OCI-M2 (cell line): ENCODE results near the gene LPP.

ENCODE experiments used
- DNase-seq: peaks from one replicate; lab custom pipeline; 2025; ENCODE audit not compliant: unreplicated experiment; lab: John Stamatoyannopoulos, UW

The LPP gene

GRCh38 chr3:188323067-188323842 lies 169.3 kb downstream of the LPP start:
- DNase-seq = no peak

DNA sequence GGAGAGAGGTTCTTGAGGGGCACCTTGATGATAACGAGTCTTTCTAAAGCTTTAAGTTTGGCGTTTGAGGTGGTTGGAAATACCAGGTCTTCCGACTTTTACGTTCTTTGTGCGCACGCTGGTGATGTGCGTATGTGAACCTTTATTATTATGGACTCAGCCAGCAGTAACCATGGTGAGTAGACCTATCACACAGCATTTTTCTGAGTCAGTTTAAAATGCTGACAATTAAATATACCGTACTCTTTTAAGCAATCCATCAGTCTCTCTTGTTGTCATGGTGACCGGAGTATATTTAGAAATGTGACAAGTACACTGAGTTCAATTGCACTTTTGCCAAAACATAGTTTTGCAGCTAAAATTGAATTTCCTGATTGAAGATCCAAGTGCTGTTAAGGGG lies 172.2 kb downstream of the LPP start:
- DNase-seq = no peak

DNA sequence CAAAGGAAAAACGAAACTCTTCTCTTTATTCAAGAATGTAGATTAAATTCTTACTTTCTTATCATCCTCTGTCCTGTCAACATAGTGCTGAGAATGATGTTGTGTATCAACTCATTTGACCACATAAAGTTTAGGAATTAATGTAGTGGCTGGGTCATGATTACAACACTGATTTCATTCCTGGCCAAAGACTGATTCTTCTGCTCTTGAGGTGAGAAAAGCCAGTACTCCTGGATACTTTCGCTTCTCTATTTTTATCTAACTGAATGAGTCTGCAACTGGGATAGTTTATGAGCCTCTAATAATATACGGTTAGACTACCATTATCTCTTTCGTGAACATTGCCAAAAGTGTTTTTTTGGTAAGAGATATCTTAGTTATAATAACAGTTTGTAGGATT lies 173.0 kb downstream of the LPP start:
- DNase-seq = no peak

DNA sequence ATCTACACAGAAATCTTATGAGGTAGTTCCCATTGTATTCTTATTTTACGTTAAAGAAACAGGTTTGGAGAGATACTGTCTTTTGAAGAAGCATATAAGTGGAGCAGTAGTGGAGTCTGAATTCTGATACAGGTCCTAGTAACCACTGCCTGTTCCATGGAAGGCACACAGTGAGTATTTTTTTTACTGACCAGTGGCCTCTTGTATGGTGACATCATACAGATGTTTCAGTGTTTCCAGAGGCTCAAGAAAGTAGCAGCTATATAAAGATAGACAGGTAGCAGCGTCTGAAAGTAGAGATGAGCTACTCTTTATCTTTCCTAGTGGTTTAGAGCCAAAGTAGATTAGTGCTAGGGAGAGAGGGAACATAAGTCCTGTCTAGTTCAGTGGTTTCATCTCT lies 173.5 kb downstream of the LPP start:
- no peak for DNase-seq

- DNase-seq = no peak
Measured at GRCh38 chr3:188330138-188330537, 176.2 kb downstream of the LPP start.

DNA sequence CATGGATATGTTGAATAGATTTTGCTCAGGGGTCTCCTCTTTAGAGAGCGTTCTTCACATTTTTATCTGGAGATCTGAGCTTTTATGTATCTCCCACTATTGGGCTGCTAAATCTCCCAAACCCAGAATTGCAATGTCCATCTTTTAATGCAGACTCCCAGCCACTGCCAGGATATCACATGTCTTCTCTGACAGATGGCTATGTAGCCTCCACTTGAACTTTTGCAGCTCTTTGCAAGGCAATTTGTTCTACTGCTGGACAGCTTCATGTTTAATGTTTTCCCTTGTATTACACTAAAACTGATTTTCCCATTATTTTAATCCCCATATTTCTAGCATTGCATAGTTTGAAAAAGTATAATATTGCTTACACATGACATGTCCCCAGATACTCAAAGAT lies 177.2 kb downstream of the LPP start:
- DNase-seq = no peak

- no peak for DNase-seq
Measured at GRCh38 chr3:188332085-188332484, 178.1 kb downstream of the LPP start.

DNA sequence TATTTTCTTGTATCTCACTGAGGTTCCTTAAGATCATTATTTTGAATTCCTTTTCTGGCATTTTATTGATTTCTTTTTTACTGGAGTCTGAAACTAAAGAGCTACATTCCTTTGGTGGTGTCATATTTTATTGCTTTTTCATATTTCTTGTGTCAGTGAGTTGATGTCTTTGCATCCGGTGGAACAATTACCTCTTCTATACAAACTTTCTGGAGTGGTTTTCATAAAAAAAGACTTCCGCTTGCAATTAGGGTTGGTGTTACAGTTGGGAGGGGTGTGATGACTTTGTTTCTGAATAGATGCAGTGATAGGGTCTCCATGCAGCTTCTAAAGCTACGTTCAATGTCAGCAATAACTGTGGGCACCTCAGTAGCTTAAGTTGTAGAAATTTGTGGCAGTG lies 181.7 kb downstream of the LPP start:
- DNase-seq = no peak

DNA sequence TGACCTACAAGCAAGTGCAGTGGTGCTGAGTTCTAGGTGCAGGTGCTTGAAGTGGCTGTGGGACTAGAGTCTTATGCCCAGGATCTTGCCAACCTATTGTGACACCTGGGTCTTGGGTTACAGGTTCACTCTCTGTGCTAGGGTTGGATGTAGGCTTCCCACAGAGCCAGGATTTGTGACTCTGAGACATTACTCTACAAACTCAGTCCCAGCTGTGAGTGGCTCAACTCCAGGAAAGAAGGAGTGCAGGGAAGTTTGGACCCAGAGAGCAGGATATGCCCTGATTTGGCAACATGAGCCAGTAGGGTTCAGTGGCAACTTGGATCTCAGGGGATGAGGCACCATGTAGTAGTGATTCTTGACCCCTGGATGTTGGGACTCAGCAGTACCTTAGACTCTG lies 182.2 kb downstream of the LPP start:
- no peak for DNase-seq

DNA sequence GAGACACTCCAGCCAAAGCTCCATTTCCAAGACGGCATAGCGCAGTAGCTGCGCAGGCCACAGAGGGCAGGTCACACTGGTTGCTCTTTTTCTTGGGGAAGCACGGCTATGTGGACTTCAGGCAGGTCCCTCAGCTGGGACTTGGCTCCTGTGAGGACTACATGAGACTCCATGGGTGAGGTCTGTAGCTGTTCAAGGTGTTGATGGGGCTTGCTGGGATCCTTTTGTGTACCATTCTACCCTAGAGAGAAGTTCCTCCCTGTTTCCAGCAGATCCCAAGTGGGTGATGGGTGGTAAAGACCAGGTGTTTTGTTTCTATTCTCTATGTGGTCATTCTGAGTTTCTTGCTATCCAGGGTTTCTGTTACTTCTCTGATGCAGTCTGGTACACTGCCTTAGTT lies 183.3 kb downstream of the LPP start:
- no peak for DNase-seq

- no peak for DNase-seq
Measured at GRCh38 chr3:188338086-188338485, 184.1 kb downstream of the LPP start.

DNA sequence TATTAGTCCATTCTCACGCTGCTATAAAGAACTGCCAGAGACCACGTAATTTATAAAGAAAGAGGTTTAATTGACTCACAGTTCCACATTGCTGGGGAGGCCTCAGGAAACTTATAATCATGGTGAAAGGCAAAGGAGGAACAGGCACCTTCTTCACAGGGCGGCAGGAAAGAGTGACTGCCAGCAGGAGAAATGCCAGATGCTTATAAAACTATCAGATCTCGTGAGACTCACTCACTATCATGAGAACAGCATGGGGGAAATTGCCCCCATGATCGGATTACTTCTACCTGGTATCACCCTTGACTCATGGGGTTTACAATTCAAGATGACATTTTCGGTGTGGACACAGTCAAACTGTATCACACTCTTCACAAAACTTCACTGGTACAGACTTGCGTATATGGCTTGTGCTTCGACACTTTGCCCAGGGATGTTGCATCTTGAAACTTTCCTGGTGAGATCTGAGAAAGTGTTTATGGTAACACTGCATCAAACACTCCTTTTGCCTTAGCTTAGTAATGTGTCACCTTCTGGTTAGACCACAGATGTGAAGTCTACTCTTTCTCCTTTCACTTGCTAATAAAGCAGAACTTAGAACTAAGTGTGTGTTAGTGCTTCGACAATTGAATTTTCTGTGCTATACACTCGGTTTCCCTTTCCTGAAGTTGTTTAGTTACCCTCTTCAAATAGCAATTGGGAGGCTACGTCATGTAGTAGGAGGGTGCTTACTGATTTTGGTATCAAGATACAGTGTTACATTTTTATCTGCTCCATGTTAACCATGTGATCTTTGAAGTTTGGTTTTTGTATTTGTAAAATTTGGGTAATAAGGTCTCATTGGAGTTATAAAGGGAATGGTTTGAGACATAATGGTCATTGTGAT lies 185.7 kb downstream of the LPP start:
- no peak for DNase-seq

DNA sequence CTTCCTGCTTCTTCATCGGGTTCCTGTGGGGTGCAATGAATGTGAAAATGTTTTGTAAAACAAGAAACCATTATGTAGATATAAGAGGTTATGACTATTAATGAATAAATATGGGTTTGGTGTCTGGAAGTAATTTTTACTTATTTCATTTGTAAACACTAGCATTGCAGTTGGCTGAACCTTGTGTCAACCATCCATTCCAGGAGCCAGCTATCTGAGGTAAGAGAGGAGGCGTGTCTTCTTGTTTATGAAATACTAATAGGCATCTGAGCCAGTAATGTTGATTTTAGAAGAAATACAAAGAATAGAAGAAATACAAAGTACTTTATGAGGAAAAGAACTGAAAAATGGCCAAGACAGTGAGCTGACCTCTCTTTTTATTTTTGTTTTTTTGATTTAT lies 187.5 kb downstream of the LPP start:
- DNase-seq = no peak

DNA sequence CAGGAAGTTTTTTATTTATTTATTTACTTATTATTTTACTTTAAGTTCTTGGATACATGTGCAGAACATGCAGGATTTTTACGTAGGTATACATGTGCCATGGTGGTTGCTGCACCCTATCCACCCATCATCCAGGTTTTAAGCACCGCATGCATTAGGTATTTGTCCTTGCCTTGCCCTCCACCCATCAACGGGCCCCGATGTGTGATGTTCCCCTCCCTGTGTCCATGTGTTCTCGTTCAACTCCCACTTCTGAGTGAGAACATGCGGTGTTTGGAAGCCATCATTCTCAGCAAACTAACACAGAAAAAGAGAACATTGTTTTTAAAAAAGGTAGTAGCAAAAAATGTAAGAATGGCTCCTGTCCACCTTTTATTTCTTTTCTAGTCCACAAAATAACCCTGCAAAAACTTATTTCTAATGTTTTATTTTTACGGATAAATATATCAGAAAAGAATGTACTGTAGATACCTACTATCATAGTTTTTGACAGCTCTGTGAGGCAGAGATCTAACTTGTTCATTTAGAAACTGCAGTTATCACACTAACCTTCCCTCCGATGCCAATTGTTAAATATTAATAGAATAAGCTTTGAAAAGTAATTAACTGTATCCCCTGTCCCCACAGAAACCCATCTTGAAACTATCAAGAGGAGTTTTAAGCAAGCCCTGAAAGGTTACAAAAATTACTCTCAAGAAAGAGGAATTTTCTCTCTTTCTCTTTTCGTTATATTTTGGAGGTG lies 189.2 kb downstream of the LPP start:
- no peak for DNase-seq

DNA sequence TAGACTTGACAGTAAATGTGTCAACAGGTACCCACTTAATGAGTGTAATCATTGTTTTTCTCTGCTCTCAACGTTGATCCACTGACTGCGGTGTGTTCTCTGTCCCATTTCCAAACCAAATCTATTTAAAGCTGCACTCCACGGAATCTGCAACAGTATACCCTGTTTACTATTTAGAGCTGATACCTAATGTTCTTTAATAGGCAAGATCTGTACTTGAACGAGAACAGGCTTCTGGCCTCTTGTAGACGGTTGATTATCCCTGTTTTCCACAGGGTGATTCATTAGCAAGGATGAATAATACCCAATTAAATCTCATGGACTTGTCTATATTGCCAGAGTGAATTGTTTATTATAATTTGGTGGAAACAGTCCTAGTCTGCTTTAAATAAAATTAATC lies 189.9 kb downstream of the LPP start:
- DNase-seq = no peak

DNA sequence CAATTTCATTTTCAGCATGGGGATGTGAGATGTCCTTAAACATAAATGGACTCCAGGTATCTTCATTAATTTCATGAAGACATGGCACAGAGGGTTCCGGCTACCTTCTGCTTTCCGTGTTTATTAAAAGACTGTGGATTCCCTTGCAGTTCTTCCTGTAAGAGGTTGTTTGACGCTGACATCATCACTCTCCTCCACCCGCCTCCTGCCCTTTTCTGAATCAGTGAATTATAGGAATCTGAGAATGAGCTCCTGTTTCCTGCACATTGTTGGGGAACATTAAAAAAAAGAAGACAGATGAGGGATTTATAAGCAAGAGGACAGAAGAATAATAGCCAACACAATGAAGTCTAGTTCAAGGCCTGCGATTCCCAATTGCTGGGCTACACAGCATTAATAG lies 191.3 kb downstream of the LPP start:
- no peak for DNase-seq

DNA sequence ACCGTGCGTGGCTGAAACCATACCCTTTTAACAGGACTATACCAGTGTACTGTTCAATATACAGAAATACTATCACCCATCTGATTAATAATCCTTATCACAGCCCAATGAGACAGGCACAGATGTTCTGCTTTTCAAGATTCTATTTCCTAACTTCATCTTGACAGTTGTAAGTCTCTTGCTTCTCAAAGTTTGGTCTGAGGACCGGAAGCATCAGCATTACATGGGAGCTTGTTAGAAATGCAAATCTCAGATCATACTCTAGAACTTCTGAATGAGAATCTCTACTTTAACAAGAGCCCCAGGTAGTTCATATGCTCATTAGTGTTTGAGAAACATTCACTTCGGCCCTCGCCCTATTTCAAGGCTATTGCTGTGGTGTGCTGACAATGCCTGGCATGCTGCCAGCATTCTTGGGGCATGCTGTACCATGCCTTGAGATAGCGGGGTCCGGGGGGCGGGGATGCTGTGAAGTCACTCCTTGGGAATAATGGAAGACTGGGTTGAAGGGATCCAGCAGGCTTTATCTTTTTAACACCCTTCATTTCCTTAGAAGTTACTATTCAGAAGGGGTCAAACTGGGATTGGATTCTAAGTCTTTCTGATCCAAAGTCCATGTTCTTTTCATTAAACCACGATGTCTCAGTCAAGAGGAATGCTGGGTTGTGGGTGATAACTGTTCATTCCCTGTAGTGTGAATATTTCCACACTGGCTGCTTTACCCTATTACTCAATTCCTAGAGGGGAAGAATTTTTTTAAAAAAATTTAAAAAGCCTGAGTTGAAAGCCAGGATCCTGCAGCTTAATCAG lies 194.7 kb downstream of the LPP start:
- DNase-seq = no peak

GRCh38 chr3:188349351-188349901 lies 195.5 kb downstream of the LPP start:
- DNase-seq = no peak

DNA sequence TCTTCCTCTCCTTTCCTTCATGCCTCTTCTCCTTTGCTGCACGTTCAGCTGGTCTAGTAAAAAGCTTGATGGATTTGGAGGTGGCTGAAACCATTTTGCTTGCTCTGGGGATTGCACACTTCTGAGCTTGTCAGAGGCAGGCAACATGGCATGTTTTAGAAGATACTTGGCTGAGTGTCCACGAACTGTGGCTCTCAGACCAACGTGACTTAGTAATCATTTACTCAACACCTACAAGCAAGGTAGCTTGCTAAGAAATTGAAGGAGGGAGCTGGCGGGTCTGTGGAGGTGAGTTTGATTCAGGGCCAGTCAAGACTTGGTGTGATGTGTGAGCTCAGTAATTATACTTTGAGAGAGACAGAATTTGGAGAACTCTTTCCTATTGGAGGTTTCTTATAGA lies 196.0 kb downstream of the LPP start:
- DNase-seq = no peak

DNA sequence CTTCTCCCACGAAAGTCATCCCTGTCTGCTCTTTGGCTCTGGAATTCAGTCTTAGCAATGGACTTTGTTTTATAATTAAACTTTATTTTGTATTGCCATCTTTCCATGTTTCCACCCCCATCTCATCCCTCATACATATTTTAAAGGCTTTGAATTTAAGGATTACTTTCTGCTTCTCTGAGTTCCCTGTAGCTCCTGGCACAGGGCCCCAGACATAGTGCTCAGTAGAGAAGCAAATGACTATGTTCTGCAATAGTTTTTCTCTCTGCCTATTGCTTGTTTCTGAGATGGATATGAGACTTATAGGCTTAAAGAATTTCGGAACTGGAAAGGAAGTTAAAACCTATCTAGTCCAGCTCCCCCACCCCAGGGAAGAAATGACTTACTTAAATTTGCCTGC lies 197.0 kb downstream of the LPP start:
- DNase-seq = no peak

GRCh38 chr3:188351648-188352047 lies 197.7 kb downstream of the LPP start:
- DNase-seq = no peak
